Smooth muscle cell (in vitro differentiated cells): ENCODE results near the gene APOA5. TPM values are rescaled to one million over a fixed set of nuclear protein-coding genes. Genes with fewer than 3 reads are reported as not detected.

Experiments used
- DNase-seq: peaks from one replicate; lab custom pipeline; 2025; ENCODE audit not compliant: unreplicated experiment; lab: John Stamatoyannopoulos, UW
- H2AFZ ChIP-seq: fragments of 200-600 bp; sonication (generic); 2 replicates; pipeline ENCODE4 v1.6.0; 2016; ENCODE audit warnings: antibody characterized with exemption, low read depth, mild to moderate bottlenecking
- H3F3A ChIP-seq: fragments of 200-600 bp; sonication (generic); 2 replicates; pipeline ENCODE4 v1.6.0; 2017; ENCODE audit warnings: antibody characterized with exemption, low read depth
- H3K27ac ChIP-seq: fragments of 200-600 bp; sonication (generic); 2 replicates; pipeline ENCODE4 v1.5.1; 2016; ENCODE audit warnings: low read depth, mild to moderate bottlenecking
- H3K27me3 ChIP-seq: fragments of 200-600 bp; sonication (generic); 2 replicates; pipeline ENCODE4 v1.6.1; 2016; ENCODE audit warnings: low read depth, mild to moderate bottlenecking
- H3K36me3 ChIP-seq: fragments of 200-600 bp; sonication (generic); 2 replicates; pipeline ENCODE4 v1.5.1; 2016; ENCODE audit warnings: low read depth
- H3K4me1 ChIP-seq: fragments of 200-600 bp; sonication (generic); 2 replicates; pipeline ENCODE4 v1.5.1; 2016; ENCODE audit warnings: low read depth
- H3K4me2 ChIP-seq: fragments of 200-600 bp; sonication (generic); 2 replicates; pipeline ENCODE4 v1.6.0; 2016; ENCODE audit warnings: mild to moderate bottlenecking
- H3K4me3 ChIP-seq: fragments of 200-600 bp; sonication (generic); 2 replicates; pipeline ENCODE4 v1.5.1; 2016; ENCODE audit warnings: mild to moderate bottlenecking
- H3K79me2 ChIP-seq: fragments of 200-600 bp; sonication (generic); 2 replicates; pipeline ENCODE4 v1.6.0; 2016; ENCODE audit warnings: low read depth, mild to moderate bottlenecking
- H3K9ac ChIP-seq: fragments of 200-600 bp; sonication (generic); 2 replicates; pipeline ENCODE4 v1.6.0; 2016; ENCODE audit warnings: low read depth
- H3K9me3 ChIP-seq: fragments of 200-600 bp; sonication (generic); replicated peaks from 2 replicates; pipeline ENCODE4 v1.5.1; 2016; ENCODE audit warnings: low read depth
- H4K20me1 ChIP-seq: fragments of 200-600 bp; sonication (generic); 2 replicates; pipeline ENCODE4 v1.6.0; 2016; ENCODE audit warnings: low read depth
- WGBS: methylation state at CpG from one replicate; pipeline ENCODE4 v1.1.7; 2016; ENCODE audit warnings: low lambda C conversion rate; 5-methylcytosine and 5-hydroxymethylcytosine counted together
- polyA plus RNA-seq: library from polyadenylated mRNA; unstranded; fragments of >200 nt; fragmentation: Nextera tagmentation; extraction: Ambion mirVana; gene quantifications from 2 replicates; pipeline ENCODE4 v1.2.1, GENCODE V29; 2016
- total RNA-seq: library from RNA; depleted of rRNA; stranded (reverse); fragments of >200 nt; gene quantifications from 2 replicates; pipeline ENCODE4 v1.2.3, GENCODE V29; 2014
- TF ChIP-seq, protein P1 (sequence below): fragments of 200-600 bp; sonication (generic); IDR thresholded peaks from 2 replicates; pipeline ENCODE4 v1.5.1; 2017; ENCODE audit warnings: borderline replicate concordance, mild to moderate bottlenecking, antibody characterized with exemption; ENCODE audit not compliant: insufficient read depth, poor library complexity, severe bottlenecking

APOA5 gene
- total and polyA plus RNA-seq, 2 experiments from 2014 or later: not detected

DNA sequence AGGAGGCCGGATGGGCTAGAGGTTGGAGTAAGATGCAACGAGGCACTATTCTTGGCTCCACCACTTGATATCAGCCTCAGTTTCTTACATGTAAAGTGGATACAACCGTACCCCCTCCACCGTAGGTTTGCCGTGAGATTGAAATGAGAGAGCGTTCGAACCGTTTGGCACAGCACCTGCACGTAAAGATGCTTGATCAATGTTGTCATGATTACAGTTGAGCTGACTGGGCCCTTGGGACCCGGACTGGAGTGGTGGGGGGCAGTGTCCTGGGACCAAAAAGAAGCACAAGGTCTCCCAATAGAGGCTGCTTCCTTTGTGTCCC is 41.8 kb upstream of the APOA5 start:
- no peak overlapping the region for H2AFZ ChIP-seq
- 94% methylated on average over 10 of the region's 10 CpGs for WGBS
- DNase-seq: no peak
- no peak overlapping the region for H3K4me2 ChIP-seq
- no peaks in the 10 kb centered on the region for H4K20me1 ChIP-seq
- H3K9me3 ChIP-seq: no peaks in the 10 kb centered on the region
- H3K36me3 ChIP-seq: no peaks in the 10 kb centered on the region
- H3K4me1 ChIP-seq: peaks cover 3% of the 10 kb centered on the region
- H3K9ac ChIP-seq: no peak overlapping the region
- no peaks in the 10 kb centered on the region for H3K27me3 ChIP-seq
- no peak overlapping the region for H3K4me3 ChIP-seq
- H3F3A ChIP-seq: no peaks in the 10 kb centered on the region
- no peak overlapping the region for H3K27ac ChIP-seq
- H3K79me2 ChIP-seq: no peaks in the 10 kb centered on the region
- TF ChIP-seq, protein P1, sequence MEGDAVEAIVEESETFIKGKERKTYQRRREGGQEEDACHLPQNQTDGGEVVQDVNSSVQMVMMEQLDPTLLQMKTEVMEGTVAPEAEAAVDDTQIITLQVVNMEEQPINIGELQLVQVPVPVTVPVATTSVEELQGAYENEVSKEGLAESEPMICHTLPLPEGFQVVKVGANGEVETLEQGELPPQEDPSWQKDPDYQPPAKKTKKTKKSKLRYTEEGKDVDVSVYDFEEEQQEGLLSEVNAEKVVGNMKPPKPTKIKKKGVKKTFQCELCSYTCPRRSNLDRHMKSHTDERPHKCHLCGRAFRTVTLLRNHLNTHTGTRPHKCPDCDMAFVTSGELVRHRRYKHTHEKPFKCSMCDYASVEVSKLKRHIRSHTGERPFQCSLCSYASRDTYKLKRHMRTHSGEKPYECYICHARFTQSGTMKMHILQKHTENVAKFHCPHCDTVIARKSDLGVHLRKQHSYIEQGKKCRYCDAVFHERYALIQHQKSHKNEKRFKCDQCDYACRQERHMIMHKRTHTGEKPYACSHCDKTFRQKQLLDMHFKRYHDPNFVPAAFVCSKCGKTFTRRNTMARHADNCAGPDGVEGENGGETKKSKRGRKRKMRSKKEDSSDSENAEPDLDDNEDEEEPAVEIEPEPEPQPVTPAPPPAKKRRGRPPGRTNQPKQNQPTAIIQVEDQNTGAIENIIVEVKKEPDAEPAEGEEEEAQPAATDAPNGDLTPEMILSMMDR: no peak

DNA sequence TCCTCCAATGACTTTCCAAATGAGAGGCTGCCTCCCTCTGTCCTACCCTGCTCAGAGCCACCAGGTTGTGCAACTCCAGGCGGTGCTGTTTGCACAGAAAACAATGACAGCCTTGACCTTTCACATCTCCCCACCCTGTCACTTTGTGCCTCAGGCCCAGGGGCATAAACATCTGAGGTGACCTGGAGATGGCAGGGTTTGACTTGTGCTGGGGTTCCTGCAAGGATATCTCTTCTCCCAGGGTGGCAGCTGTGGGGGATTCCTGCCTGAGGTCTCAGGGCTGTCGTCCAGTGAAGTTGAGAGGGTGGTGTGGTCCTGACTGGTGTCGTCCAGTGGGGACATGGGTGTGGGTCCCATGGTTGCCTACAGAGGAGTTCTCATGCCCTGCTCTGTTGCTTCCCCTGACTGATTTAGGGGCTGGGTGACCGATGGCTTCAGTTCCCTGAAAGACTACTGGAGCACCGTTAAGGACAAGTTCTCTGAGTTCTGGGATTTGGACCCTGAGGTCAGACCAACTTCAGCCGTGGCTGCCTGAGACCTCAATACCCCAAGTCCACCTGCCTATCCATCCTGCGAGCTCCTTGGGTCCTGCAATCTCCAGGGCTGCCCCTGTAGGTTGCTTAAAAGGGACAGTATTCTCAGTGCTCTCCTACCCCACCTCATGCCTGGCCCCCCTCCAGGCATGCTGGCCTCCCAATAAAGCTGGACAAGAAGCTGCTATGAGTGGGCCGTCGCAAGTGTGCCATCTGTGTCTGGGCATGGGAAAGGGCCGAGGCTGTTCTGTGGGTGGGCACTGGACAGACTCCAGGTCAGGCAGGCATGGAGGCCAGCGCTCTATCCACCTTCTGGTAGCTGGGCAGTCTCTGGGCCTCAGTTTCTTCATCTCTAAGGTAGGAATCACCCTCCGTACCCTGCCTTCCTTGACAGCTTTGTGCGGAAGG is 40.9 kb upstream of the APOA5 start:
- TF ChIP-seq, protein P1: no peak
- H2AFZ ChIP-seq: no peak overlapping the region
- H3K4me1 ChIP-seq: no peaks in the 10 kb centered on the region
- H3K9ac ChIP-seq: no peak overlapping the region
- no peaks in the 10 kb centered on the region for H3K79me2 ChIP-seq
- H3K4me2 ChIP-seq: no peak overlapping the region
- 87% methylated on average over 12 of the region's 13 CpGs for WGBS
- no peaks in the 10 kb centered on the region for H3F3A ChIP-seq
- no peaks in the 10 kb centered on the region for H3K9me3 ChIP-seq
- no peak overlapping the region for H3K4me3 ChIP-seq
- no peak for DNase-seq
- no peak overlapping the region for H3K27ac ChIP-seq
- H3K27me3 ChIP-seq: no peaks in the 10 kb centered on the region
- no peaks in the 10 kb centered on the region for H3K36me3 ChIP-seq
- H4K20me1 ChIP-seq: no peaks in the 10 kb centered on the region

DNA sequence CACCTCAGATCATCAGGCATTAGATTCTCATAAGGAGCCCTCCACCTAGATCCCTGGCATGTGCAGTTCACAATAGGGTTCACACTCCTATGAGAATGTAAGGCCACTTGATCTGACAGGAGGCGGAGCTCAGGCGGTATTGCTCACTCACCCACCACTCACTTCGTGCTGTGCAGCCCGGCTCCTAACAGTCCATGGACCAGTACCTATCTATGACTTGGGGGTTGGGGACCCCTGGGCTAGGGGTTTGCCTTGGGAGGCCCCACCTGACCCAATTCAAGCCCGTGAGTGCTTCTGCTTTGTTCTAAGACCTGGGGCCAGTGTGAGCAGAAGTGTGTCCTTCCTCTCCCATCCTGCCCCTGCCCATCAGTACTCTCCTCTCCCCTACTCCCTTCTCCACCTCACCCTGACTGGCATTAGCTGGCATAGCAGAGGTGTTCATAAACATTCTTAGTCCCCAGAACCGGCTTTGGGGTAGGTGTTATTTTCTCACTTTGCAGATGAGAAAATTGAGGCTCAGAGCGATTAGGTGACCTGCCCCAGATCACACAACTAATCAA is 40.2 kb upstream of the APOA5 start:
- no peaks in the 10 kb centered on the region for H4K20me1 ChIP-seq
- H3K4me2 ChIP-seq: no peak overlapping the region
- H3K4me3 ChIP-seq: no peak overlapping the region
- no peak overlapping the region for H3K9ac ChIP-seq
- no peaks in the 10 kb centered on the region for H3K4me1 ChIP-seq
- H3F3A ChIP-seq: no peaks in the 10 kb centered on the region
- H3K36me3 ChIP-seq: no peaks in the 10 kb centered on the region
- H3K27ac ChIP-seq: no peak overlapping the region
- no peaks in the 10 kb centered on the region for H3K27me3 ChIP-seq
- no peak overlapping the region for H2AFZ ChIP-seq
- no peaks in the 10 kb centered on the region for H3K9me3 ChIP-seq
- TF ChIP-seq, protein P1: no peak
- 90% methylated on average over 7 of the region's 7 CpGs for WGBS
- no peak for DNase-seq
- no peaks in the 10 kb centered on the region for H3K79me2 ChIP-seq
